ENCODE measurements around the gene PCDHGB2.

Gene PCDHGB2

DNA sequence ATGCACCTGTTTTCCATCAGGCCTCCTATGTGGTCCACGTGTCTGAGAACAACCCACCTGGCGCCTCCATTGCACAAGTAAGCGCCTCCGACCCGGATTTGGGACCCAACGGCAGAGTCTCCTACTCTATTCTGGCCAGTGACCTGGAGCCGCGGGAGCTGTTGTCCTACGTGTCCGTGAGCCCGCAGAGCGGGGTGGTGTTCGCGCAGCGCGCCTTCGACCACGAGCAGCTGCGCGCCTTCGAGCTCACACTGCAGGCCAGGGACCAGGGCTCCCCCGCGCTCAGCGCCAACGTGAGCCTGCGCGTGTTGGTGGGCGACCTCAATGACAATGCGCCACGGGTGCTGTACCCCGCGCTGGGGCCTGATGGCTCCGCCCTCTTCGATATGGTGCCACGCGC is 8.2 kb upstream of the PCDHGB2 start:
- no peak for DNase-seq

GRCh38 chr5:141354900-141355469 is 4.8 kb upstream of the PCDHGB2 start, which contains the start of gene PCDHGA4:
TSS of gene PCDHGA4 (plus strand) at chr5:141355021. CDS start at chr5:141355108, 87 bp downstream.
- DNase-seq = no peak

DNA sequence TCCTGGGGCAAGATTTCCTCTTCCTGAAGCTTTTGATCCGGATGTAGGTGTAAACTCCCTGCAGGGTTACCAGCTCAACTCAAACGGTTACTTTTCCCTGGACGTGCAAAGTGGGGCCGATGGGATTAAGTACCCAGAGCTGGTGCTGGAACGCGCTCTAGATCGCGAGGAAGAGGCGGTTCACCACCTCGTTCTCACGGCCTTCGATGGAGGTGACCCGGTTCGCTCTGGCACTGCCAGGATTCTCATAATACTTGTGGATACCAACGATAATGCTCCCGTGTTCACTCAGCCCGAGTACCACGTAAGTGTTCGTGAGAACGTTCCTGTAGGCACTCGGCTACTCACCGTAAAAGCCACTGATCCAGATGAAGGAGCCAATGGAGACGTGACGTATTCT is 4.2 kb upstream of the PCDHGB2 start:
- no peak for DNase-seq

DNA sequence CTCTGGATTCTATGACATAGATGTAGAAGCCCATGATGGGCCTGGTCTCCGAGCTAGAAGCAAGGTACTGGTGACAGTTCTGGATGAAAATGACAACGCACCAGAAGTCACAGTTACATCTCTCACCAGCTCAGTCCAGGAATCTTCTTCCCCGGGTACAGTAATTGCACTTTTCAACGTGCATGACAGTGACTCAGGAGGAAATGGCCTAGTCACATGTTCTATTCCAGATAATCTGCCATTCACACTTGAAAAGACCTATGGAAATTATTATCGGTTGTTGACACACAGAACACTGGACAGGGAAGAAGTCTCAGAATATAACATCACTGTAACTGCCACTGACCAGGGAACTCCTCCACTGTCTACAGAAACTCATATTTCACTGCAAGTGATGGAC is 3.7 kb upstream of the PCDHGB2 start:
- no peak for DNase-seq

GRCh38 chr5:141356950-141357349 is 2.8 kb upstream of the PCDHGB2 start:
- no peak for DNase-seq

GRCh38 chr5:141360685-141361084 is 891 bp downstream of the PCDHGB2 start:
- DNase-seq = no peak

DNA sequence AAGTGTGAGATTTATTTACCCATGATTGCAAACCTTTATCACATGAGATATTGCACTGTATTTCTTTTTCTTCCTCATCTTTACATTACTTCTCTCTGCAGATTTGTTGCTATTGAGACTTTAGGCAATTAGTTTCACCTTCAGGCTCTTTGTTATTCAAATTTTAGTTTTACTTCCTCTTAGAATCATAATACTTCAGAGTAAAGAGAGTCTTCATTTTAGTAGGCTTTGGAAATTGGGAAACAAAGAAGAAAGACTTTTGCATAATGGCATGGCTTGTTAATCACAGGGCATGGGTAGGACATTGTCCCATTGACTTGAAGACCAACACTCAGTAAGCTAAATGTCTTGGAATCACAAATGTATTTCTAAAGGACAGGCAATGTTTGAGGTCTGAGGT is 2.9 kb downstream of the PCDHGB2 start:
- DNase-seq = no peak

DNA sequence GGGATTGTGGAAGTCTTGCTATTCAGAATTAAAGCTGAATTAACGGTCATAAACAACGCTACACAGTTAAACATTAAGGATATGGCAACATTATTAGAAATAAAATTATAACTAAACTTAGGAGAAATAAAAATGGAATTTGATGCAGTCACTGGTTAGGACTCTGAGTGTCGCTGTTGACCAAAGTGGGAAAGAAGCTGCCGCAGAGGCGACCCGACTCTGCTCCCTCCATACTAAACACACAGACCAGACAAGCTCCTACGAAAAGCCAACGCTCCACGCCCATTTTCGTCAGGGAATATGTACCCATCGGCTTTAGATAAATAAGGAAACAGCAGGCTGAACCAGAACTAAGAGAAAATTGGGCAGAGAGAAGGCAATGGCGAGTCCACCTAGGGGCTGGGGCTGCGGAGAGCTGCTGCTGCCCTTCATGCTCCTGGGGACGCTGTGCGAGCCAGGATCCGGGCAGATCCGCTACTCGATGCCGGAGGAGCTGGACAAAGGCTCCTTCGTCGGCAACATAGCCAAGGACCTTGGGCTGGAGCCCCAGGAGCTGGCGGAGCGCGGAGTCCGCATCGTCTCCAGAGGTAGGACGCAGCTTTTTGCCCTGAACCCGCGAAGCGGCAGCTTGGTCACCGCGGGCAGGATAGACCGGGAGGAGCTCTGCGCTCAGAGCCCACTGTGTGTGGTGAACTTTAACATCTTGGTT is 4.3 kb downstream of the PCDHGB2 start, which contains the start of gene PCDHGA5:
Gene PCDHGA5, plus strand, starts transcription at position 211 of the 709 bp plus-strand sequence. Its CDS starts 169 bp downstream, at position 380.
- no peak for DNase-seq

GRCh38 chr5:141366016-141366896 is 6.5 kb downstream of the PCDHGB2 start:
- DNase-seq = no peak

GRCh38 chr5:141369994-141370848 is 10.4 kb downstream of the PCDHGB2 start, which contains the start of gene PCDHGB3:
TSS of gene PCDHGB3 (plus strand) at chr5:141370242. CDS start at chr5:141370395, 153 bp downstream.
- peak; percentile 40 for DNase-seq

GRCh38 chr5:141371572-141372475 is 12.0 kb downstream of the PCDHGB2 start:
- DNase-seq = no peak

- DNase-seq = no peak
Measured at GRCh38 chr5:141373673-141374317, 14.0 kb downstream of the PCDHGB2 start, which contains the start of gene PCDHGA6. TSS of gene PCDHGA6 (plus strand) at chr5:141373891. CDS start at chr5:141374084, 193 bp downstream.

DNA sequence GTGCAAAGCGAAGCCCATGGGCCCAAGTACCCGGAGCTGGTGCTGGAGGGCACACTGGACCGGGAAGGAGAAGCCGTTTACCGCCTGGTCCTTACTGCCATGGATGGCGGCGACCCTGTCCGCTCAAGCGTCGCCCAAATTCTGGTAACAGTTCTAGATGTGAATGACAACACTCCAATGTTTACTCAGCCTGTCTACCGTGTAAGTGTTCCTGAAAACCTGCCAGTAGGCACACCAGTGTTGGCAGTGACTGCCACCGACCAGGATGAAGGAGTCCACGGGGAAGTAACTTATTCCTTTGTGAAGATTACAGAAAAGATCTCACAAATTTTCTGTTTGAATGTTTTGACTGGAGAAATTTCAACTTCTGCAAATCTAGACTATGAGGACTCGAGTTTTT is 14.8 kb downstream of the PCDHGB2 start:
- DNase-seq = no peak

DNA sequence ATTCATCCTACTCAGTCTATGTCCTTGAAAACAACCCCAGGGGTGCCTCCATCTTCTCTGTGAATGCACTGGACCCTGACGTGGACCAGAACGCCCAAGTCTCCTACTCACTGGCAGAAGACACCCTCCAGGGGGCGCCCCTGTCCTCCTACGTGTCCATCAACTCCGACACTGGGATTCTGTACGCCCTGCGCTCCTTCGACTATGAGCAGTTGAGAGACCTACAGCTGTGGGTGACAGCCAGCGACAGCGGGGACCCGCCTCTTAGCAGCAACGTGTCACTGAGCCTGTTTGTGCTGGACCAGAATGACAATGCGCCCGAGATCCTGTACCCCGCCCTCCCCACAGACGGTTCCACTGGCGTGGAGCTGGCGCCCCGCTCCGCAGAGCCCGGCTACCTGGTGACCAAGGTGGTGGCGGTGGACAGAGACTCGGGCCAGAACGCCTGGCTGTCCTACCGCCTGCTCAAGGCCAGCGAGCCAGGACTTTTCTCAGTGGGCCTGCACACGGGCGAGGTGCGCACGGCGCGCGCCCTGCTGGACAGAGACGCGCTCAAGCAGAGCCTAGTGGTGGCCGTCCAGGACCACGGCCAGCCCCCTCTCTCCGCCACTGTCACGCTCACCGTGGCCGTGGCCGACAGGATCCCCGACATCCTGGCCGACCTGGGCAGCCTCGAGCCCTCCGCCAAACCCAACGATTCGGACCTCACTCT is 15.8 kb downstream of the PCDHGB2 start:
- peak; percentile 26 for DNase-seq

GRCh38 chr5:141382469-141383294 is 22.9 kb downstream of the PCDHGB2 start, which contains the start of gene PCDHGA7:
TSS of gene PCDHGA7 (plus strand) at chr5:141382742. CDS start at chr5:141382900, 158 bp downstream.
- no peak for DNase-seq

DNA sequence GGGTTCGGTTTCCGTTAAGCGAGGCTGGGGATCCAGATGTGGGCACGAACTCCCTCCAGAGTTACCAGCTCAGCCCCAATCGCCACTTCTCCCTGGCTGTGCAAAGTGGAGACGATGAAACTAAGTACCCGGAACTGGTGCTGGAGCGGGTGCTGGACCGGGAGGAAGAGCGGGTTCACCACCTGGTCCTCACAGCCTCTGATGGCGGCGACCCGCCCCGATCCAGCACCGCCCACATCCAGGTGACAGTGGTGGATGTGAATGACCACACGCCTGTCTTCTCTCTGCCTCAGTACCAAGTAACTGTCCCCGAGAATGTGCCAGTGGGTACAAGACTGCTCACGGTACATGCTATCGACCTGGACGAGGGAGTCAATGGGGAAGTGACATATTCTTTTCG is 23.6 kb downstream of the PCDHGB2 start:
- DNase-seq = no peak

GRCh38 chr5:141384471-141385267 is 24.9 kb downstream of the PCDHGB2 start:
- DNase-seq = no peak
